ENCODE data around the gene MAP3K20.
"Not testable (repeated sequence)": the region's sequence is repeated elsewhere in the genome, so short reads cannot be mapped to it uniquely, and the experiment has no call there.

MAP3K20 gene

DNA sequence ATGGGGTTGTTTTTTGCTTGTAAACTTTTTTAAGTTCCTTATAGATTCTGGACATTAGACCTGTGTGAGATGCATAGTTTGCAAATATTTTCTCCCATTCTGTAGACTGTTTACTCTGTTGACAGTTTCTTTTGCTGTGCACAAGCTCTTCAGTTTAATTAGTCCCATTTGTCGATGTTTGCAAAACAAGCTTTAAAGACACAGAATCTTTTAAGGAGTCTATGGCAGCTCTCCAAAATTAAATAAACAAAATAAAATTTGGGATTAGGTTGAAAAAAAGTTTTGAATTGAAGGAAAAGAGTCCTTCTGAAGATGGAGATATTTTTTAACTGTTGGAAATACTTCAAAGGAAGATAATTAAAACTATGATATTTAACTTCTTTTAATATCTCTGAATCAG lies 88.8 kb downstream of the MAP3K20 start:
- no peak for DNase-seq

DNA sequence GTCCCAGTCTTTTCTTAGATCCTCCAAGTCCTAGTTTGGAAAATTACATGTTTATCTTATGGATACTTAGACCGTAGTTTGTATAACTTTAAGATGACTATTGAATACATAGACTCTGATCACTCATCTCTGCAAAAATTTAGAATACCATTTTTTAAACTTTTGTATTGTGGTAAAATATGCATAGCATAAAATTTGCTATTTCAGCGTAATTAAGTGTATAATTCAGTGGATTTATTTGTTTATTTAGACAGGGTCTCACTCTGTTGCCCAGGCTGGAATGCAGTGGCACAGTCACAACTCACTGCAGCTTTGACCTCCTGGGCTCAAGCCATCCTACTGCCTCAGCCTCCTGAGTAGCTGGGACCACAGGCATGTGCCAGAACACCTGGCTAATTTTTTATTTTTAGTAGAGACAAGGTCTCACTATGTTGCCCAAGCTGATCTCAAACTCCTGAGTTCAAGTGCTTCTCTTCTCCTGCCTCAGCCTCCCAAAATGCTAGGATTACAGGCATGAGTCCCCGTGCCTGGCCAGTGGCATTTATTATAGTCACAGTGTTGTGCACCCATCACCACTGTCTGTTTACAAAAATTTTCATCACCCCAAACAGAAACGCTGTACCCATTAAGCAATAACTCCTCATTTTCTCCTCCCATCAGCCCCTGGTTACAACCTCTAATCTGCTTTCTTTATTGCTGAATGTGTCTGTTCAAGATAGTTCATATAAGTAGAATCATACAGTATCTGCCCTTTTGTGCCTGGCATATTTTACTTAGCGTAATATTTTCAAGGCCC lies 90.0 kb downstream of the MAP3K20 start:
- DNase-seq = no peak

DNA sequence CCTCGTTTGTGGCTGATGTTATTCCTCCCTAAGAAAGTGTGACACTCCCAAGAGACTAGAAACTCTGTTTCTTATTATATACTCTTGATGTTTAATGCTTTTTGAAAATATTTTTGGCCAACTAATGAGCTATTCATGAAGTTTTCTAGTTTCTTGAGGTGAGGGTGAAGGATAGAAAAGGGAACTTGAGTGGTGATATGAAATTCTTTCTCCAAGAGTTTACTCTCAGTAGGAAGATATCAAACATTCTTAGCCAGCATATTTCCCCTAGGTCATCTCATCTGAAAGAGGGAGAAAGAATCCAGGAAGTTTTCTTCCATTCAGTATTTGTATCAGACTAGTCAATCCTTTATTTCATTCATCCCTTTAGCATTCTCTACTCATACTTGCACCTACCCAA lies 95.7 kb downstream of the MAP3K20 start:
- DNase-seq = no peak

DNA sequence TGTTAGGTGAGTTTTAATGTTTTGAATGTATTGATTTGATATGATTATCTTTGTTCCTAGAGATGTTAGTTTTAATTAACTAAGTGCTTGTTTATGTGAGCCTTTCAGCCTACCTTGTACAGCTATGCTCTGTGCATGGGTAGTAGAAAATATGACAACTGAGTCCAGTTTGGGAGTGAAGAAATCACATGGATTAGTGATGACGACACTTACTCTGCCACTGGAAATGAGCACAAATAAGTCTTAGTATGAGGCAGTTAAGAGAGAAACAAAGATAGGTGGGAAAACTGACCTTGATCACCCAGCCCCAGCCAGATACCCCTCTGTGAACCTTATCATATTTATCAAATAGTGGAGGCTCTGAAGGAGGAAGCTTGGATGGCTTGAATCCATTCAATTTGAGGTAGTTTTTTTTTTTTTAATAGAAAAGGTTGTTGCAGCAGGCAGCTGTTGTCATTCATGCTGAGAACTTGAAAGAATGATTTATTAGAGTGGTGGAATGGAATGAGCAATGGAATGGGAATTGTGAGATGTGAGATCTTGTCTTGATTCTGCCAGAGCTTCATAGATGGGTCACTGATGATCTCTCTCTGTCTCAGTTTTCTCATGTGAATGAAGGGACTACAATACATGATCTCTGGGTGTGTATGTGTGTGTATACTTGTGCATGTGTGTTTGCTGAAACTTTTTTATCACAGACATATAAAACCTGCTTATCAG lies 96.4 kb downstream of the MAP3K20 start:
- no peak for DNase-seq

DNA sequence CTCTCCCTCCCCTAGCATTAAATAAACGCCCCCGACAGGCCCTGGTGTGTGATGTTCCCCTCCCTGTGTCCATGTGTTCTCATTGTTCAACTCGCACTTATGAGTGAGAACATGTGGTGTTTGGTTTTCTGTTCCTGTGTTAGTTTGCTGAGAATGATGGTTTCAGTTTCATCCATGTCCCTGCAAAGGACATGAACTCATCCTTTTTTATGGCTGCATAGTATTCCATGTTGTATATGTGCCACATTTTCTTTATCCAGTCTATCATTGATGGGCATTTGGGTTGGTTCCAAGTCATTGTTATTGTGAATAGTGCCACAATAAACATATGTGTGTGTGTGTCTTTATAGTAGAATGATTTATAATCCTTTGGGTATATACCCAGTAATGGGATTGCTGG lies 98.7 kb downstream of the MAP3K20 start:
- not testable (repeated sequence) for DNase-seq

DNA sequence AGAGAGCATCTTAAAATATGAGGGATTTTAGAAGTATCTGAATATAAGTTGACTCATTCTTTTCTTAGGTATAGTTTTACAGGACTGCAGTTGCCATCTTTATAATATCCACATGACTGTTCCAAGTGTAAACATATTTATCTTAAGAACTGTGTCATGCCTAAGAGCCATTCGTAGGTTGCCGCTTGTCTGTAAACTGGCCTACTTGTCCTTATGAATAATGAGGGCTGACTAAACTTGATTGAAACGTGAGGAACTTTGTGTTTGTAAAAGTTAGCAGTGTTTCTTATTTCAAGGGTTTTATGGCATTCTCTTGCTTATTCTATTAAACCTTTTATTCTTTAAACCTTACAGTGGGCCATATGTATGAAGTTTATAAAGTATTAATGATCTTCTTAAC lies 99.6 kb downstream of the MAP3K20 start:
- no peak for DNase-seq

DNA sequence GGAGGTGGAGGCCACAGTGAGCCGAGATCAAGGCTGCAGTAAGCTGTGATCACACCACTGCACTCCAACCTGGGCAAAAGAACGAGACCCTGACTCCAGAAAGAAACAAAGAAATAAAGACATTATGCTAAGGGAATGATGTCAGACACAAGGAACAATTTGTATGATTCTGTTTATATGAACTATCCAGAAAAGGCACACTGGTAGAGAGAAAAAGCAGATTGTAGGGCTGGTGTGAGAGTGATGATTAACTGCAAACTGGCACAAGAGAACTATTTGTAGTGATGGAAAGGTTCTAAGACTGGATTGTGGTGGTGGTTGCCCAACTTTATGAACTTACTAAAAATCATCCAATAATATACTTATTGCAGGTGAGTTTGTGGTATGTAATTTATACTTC lies 106.3 kb downstream of the MAP3K20 start:
- no peak for DNase-seq

DNA sequence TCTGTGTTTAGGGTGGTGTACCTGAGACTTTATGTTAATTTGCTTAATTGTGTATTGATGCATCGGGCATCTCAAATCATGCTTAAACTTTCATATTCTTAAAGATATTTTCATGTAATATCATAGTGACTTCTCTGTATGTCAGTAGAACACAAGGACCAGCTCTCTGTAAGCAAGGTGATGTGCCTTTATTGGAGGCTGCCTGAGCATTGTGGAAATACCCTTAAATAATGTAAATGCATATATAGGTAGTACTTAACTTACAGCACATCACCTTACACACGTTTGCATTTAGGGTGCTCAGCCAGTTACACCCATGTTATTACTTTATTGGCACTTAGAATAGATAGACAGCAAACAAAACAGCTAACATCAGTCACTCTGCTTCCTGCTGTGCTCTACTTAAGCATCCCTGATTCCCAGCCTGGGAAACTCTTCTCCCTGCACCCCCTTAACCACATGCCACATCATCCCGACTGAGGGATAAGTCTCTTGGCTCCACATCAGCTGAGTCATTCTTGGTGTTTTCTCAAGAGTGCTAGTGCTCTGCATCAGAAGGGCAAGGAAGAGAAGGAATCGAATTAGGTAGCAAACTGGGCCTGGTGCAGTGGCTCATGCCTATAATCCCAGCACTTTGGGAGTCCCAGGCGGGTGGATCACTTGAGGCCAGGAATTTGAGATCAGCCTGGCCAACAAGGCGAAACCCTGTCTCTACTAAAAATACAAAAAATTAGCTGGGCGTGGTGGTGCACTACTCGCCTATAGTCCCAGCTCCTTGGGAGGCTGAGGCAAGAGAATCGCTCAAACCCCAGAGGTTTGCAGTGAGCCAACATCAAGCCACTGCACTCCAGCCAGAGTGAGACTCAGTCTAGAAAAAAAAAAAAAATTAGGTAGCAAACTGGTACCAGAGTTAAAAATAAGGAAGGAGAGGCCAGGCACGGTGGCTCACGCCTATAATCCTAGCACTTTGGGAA lies 108.7 kb downstream of the MAP3K20 start:
- no peak for DNase-seq

DNA sequence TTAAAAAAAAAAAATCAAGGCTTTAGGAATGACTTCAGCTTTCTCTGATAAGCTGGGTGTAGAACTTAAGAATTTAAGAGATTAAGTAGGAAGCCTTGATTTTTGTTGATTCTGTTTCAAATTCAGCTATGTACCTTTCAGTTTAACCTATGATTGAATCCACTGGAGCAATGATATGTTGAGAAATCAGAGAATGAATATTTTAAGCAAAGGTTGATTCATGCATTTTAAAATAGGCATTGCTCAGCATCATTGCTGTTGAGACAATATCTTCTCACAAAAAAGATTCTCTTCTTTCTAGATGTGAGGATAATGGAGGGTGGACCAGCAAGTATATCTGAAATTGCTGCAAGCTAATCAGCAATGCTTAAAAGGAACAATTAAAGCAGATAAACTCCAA lies 109.8 kb downstream of the MAP3K20 start:
- no peak for DNase-seq

DNA sequence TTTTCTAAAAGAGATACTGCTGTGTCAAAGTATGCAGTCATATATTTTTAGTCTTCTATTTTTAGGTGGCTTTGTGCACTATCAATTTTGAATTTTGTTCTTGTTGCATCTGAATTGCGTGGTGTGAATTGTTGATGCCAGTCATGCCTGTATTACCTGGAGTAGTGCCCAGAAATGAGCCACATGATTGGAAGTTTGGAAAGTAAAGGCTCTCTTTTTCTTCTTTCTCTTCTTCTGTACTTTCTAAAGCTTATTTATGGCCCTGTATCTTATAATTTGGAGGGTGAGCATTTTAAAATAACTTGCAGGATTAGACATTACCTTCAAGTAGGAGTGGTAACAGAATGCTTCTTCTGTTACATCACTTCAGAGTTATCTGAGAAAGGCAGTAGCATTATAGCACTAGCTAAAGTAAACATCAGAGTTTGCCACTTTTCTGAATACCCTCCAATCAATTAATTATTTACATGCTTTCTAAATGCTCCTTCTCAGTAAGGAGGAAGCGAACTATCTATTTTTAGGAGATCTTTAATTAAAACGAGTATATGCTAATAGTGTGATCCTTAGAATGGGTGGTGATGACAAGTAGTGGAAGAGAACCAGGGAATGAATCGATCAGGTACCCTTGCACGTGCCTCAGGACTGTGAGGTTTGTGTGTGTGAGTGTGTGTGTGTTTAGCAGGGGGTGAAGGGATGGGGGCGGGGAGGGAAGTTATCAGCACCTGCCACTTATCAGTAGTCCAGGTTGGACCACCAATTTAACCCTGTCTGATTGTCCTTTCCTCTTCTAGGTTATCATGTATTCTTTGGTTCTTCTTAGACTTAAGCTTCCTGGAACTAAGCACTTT lies 112.5 kb downstream of the MAP3K20 start:
- no peak for DNase-seq

DNA sequence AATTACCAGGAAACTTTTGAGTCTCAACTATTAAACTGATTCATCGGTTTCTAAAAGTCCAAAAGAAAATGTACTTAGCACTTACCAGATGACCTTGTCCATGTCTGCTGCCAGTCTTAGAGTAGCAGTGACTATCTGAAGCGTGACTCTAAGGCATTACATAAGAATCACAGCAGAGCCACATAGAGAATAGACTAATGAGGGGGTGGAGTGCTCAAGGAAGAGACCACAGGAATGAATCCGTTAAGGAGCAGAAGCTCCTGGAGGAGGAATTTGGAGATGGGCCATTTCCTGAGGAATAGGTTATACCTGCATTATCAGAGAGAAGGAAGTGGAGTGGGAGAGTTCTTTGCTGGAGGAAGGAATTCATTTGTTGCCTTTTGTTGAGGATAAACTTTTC lies 116.0 kb downstream of the MAP3K20 start:
- no peak for DNase-seq

DNA sequence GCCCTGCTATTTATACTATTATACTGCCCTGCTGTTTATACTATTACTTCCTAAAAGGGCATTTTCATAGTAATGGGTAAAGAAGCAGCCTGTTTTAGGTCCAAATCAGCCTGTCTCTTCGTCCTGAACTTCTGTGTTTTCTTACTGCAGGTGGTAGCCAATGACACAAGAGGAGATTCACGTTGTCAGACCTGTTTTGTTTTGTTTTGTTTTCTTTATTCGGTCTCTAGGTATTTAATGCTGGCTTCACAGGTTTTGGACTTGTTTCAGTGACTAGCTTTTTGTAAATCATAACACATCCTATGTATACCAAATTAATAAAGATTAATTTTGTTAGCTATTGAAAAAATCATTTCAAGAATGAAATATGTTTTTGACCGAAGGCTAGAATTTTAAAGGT lies 116.4 kb downstream of the MAP3K20 start:
- no peak for DNase-seq

DNA sequence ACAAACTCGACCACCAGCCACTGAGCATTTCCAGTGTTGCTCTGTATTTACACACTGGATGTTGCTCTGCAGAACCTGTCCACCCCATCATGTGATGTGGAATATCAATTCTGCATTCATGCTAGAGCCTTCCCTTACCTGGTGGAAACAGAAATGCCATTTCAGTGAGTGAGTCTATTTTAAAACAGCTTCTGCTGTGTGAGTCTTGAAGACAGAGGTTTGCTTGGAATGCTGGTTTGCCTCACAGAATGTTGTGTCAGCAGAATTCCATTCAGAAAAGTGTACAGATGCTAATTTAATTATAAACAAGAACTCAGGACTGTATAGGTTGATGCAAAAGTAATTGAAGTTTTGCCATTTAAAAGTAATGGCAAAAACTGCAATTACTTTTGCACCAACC lies 118.3 kb downstream of the MAP3K20 start:
- DNase-seq = no peak

DNA sequence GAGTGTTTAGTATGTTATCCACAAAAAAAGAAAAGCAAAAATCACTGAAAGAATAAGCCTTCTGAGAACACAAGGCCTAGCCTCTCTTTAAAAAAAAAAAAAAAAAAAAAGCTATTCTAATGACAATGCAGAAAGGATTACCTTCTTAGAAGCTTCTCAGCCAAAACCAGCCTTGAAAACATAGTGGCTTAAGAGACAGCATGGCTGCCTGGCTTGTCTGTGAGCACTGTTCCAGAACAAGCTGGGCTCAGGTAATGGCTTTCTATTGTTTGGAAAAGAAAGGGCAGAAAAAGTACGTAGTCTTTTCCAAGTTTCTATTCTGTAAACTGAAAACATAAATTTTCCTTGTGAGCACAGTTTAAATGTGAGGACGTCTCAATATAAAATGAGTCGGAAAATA lies 119.5 kb downstream of the MAP3K20 start:
- no peak for DNase-seq

DNA sequence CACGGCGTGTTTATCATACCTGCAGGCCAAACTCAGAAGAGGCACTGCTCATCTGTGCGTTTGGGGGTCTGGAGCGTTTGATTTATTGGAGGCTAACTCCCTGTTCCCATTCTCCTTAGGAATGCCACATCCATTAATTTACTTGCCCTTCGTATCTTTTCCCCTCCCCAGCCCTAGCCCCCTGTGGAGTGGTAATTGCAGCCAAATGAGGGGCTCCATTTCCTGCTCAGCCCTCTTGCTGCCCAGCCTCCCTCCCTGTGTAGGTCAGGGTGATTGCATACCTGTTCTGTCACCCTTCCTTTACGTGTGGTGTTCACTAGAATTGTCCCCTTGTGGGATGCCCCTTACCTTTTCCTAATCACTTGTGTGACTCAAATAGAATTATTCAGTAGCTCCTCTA lies 120.4 kb downstream of the MAP3K20 start:
- DNase-seq = no peak

DNA sequence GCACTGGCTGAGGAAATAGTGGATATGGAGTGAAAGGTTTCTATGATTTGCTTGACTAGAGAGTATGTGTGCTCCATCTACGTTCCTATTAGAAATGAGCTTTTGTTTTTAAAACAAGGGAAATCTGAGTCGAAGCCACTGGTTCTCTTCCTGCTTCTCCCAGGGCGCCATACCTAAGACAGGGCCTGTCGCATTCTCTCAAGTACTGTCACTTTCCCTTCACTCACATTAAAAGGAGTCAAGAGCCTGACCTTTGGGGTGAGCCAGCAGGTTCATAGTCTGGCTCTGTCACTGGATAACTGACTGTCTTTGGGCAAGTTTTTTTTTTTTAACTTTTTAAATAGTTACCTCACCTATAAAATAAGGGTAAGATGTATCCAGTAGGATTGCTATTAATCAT lies 121.0 kb downstream of the MAP3K20 start:
- DNase-seq = no peak

DNA sequence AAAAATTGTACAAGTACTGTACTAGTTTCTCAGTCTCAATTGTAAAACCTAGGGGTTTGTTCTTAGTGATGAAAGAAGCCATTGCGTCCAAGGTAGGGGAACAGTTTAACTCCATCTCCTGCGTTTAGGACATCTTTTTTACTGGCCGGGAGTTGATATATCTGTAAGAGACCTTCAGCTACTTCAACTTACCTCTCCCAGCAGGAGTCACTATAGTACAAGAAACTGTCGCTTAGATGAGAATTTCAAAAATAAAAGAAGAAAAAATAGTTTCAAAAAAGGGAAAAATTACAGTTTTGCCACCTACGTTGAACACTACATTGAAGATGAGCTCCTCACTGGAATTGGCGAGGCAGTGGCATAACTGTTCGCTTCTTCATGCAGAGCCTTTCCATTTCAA lies 122.7 kb downstream of the MAP3K20 start:
- no peak for DNase-seq

DNA sequence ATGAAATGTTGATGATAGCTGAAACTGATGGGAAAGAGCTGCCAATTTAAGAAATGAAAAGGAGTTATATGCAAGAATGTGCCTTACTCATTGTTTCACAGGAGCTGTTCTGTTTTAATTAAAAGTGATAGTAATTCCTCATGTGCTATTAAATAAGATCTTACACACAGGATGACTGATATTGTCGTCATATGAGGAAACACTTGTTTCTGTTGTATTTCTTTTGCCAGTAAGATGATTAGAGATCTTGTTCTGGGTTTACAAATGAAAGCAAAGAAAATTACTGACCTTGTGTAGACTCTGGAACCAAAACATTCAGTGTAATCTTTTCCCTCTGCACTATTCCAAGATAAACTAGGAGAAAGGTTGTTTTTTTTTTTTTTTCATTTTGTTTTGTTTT lies 123.6 kb downstream of the MAP3K20 start:
- no peak for DNase-seq

DNA sequence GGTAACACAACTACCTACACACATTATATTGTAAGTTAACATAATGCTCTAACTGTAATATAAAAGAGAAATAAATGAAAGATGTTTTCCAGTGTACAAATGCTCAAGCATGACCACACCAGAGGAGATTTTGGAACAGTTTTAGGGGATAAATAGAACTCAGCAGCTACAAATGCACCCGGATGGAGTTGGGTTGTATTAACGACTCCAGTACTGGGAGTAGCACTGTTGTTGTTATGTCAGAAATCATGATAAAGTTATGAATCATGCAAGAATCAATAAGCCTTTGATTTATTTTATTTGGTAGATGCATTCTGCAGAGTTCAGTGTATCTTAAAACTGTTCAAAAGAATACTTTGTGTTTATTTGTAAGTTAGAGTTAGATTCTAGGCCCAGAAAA lies 126.9 kb downstream of the MAP3K20 start:
- DNase-seq = no peak

DNA sequence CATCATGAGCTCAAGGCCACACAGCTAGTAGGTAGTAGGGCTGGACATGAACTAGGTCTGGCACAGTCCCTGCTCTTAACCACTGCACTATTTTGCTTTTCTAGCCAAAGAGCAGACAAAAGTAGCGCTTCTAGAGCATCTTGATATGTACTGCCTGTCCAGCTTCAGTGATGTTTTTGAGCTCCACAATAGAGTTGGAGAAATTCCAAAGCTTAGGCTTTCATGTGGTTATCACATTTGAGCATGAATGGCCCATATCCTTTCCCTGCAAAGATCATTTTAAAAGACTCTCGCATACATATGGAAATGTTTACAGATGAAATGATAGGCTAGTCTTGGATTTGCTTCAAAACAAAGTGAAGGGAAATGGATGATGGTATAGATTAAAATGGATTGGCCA lies 128.7 kb downstream of the MAP3K20 start:
- DNase-seq = no peak

DNA sequence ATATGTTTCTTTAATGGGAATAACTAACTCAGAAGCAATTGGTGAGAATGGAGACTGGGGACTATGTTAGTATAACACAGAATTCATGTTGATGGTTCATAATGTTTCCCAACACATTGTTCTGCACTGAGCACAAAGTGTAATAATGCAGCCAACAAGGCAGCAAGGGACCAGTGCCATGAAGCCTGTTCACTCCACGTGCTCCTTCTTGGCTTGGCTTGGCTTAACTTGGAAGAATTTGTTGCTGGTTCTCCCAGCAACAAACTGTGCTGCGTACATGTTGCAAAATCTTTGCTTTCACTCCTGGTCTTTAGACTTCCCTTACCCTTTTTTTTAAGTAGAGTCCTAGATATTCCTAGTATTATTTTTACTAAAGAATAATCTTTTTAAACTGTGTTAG lies 129.7 kb downstream of the MAP3K20 start:
- DNase-seq = no peak

DNA sequence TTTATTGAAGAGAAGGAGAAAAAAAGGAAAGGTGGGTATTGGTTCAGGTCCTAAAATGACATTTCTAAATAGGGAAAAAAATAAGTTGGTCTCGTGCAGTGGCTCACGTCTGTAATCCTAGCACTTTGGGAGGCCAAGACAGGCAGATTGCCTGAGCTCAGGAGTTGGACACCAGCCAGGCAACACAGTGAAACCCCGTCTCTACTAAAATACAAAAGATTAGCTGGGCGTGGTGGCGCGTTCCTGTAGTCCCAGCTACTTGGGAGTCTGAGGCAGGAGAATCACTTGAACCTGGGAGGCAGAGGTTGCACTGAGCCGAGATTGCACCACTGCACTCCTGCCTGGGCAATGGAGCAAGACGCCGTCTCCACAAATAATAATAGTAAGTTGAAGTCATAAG lies 131.5 kb downstream of the MAP3K20 start:
- DNase-seq = not testable (repeated sequence)

Measured in CD4-positive, alpha-beta T cell treated with Interferon alpha-2 for 1 hour (primary cell).